ENCODE measurements around the gene FOLR1. TPM values are rescaled to one million over a fixed set of nuclear protein-coding genes. Genes with fewer than 3 reads are reported as not detected.
"Not testable (repeated sequence)": the region's sequence is repeated elsewhere in the genome, so short reads cannot be mapped to it uniquely, and the experiment has no call there.

FOLR1 gene
- total RNA-seq, 1 donor from 2014 or later, result not detected

- H3K4me1 Mint-ChIP-seq (ENCODE audit: low read depth, unreplicated experiment); H3K4me3 Mint-ChIP-seq (ENCODE audit: unreplicated experiment); DNase-seq; H3K36me3 Mint-ChIP-seq (ENCODE audit: unreplicated experiment); H3K27ac Mint-ChIP-seq (ENCODE audit: unreplicated experiment); H3K27me3 Mint-ChIP-seq (ENCODE audit: unreplicated experiment); H3K9me3 Mint-ChIP-seq (ENCODE audit: unreplicated experiment): not testable (repeated sequence)
These were observed 19.9 kb upstream of the FOLR1 start for GRCh38 chr11:72172043-72172442.

- DNase-seq, result no peak
- TF ChIP-seq CTCF (IDR thresholded peaks at IDR 0.05; ENCODE audit: partially characterized antibody, unreplicated experiment), result no peak
- H3K4me1 Mint-ChIP-seq (ENCODE audit: low read depth, unreplicated experiment), result no peaks in the 10 kb centered on the region
- H3K9me3 Mint-ChIP-seq (ENCODE audit: unreplicated experiment), result peaks cover 4% of the 10 kb centered on the region
- H3K27ac Mint-ChIP-seq (ENCODE audit: unreplicated experiment), result no peak overlapping the region
- no peak overlapping the region for H3K4me3 Mint-ChIP-seq (ENCODE audit: unreplicated experiment)
- H3K36me3 Mint-ChIP-seq (ENCODE audit: unreplicated experiment), result no peaks in the 10 kb centered on the region
- peaks cover 7% of the 10 kb centered on the region for H3K27me3 Mint-ChIP-seq (ENCODE audit: unreplicated experiment)
These were observed 18.6 kb upstream of the FOLR1 start for GRCh38 chr11:72173291-72173690.

DNA sequence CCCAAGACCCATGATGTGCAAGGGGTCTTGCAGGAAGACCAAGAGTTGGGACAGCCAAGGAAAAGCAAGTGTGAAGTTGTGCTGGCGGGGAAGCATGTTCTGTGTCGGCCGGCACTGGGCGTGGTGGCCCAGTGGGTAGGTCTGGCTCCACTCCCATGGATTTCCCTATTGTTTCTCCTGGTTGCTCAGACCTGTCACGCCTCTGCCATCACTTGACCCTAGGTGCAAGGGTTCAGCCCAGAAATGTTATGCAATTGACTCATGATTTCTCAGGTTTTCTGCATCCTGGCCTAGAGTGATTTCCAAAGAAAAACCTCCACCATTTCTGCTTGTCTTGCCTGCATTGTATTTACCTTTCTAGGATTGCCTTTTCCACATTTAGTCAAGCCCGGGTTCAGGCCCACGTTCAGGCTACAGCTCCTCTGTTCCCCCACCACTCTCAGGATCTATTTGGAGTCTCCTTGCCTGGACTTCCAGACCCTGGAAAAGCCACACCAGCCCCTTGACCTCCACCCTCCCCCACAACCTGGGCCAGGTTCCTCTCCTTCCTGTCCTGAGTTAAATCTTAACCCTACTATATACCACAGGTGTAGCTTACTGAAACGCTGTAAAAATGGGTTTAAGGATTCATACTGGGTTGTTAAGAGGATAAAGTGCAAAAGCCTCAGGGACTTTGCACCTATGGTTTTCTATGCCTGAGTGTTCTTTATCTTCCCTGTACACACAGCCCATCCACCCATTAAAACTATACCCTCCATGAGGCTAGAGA, 17.5 kb upstream of the FOLR1 start:
- Mint-ChIP-seq H3K9me3 (ENCODE audit: unreplicated experiment) (peaks cover 4% of the 10 kb centered on the region), H3K27ac (ENCODE audit: unreplicated experiment) (no peak overlapping the region), H3K27me3 (ENCODE audit: unreplicated experiment) (peaks cover 7% of the 10 kb centered on the region), H3K4me1 (ENCODE audit: low read depth, unreplicated experiment) (no peaks in the 10 kb centered on the region), H3K4me3 (ENCODE audit: unreplicated experiment) (no peak overlapping the region), H3K36me3 (ENCODE audit: unreplicated experiment) (no peaks in the 10 kb centered on the region)
- no peak for DNase-seq
- TF ChIP-seq CTCF (IDR thresholded peaks at IDR 0.05; ENCODE audit: partially characterized antibody, unreplicated experiment), result no peak

DNA sequence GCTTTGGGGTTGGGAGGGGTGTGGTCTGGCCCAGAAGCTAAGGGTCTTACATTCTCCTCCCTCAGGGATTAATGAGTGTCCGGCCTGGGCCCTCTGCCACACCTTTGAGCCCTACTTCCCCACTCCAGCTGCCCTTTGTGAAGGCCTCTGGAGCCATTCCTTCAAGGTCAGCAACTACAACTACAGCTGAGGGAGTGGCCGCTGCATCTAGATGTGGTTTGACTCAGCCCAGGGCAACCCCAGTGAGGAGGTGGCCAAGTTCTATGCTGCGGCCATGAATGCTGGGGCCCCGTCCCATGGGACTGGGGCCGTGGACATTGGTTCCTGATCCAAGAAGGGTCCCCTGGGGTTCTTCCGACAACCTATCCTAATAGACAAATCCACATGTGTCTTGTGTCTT, 14.3 kb upstream of the FOLR1 start:
- Mint-ChIP-seq H3K4me3 (ENCODE audit: unreplicated experiment) (no peak overlapping the region), H3K4me1 (ENCODE audit: low read depth, unreplicated experiment) (no peaks in the 10 kb centered on the region), H3K9me3 (ENCODE audit: unreplicated experiment) (peaks cover 2% of the 10 kb centered on the region), H3K27ac (ENCODE audit: unreplicated experiment) (no peak overlapping the region), H3K27me3 (ENCODE audit: unreplicated experiment) (peaks cover 4% of the 10 kb centered on the region), H3K36me3 (ENCODE audit: unreplicated experiment) (no peaks in the 10 kb centered on the region)
- TF ChIP-seq CTCF (IDR thresholded peaks at IDR 0.05; ENCODE audit: partially characterized antibody, unreplicated experiment), result no peak
- DNase-seq, result no peak

DNA sequence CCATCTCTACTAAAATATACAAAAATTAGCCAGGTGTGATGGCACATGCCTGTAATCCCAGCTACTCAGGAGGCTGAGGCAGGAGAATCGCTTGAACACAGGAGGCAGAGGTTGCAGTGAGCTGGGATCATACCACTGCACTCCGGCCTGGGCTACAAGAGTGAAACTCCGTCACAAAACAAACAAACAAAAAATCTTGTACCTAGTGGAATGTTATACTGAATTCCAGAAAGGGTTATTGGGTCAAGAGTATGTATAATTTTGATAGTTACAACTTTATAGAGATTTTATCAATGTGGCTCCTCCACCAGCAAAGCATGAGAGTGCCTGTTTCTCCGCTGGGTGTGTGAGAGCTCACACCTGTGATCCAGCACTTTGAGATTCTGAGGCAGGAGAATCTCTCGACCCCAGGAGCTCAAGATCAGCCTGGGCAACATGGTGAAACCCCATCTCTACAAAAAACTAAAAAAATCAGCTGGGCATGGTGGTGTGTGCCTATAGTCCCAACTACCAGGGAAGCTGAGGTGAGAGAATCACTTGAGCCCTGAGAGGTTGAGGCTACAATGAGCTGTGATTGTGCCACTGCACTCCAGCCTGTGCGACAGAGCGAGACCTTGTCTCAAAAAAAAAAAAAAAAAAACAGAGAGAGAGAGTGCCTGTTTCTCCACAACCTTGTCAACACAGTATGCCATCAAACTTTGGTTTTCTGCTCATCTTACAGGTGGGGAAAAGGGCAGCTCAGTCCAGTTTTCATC, 12.7 kb upstream of the FOLR1 start:
- Mint-ChIP-seq H3K27me3 (ENCODE audit: unreplicated experiment) (no peaks in the 10 kb centered on the region), H3K36me3 (ENCODE audit: unreplicated experiment) (no peaks in the 10 kb centered on the region), H3K4me3 (ENCODE audit: unreplicated experiment) (no peak overlapping the region), H3K9me3 (ENCODE audit: unreplicated experiment) (peaks cover 2% of the 10 kb centered on the region), H3K27ac (ENCODE audit: unreplicated experiment) (no peak overlapping the region), H3K4me1 (ENCODE audit: low read depth, unreplicated experiment) (no peaks in the 10 kb centered on the region)
- no peak for DNase-seq
- TF ChIP-seq CTCF (IDR thresholded peaks at IDR 0.05; ENCODE audit: partially characterized antibody, unreplicated experiment), result no peak
